ENCODE results near the gene MBD5.

GRCh38 chr2:148430101-148430500, 409.2 kb downstream of the MBD5 start:
- no peak for TF ChIP-seq CTCF (IDR thresholded peaks at IDR 0.05)
- TF ChIP-seq EZH2 (IDR thresholded peaks at IDR 0.05) = no peak

Measured in neural progenitor cell (in vitro differentiated cells).